ENCODE measurements around the gene SALL3.

The SALL3 gene

DNA sequence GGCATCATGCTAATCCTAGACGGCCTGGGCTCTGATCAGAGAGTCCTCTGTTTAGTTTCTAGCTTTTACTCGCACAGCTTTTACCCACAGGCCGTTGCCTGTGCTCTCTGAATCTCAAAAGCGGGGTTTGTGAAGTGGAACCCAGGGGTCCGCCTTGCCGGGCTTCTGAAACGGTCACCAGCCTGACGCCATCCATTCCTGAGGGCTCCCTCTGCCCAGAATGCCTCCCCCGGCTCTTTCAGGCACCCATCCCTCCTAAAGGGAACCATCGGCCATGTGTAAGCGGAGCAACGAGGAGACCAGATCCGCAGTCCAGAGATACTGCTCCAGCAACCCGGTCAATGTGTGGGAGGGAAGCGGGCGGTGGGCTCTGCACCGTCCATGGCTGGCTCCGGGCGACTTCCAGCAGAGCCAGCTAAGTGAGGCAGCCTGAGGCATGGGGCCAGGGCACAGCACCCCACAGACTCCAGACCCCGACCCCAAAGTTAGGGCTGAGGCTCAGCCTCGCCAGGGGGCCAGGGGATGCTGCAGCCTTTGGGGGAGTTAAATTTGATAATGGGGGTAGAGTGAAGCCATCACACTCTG is 28.8 kb downstream of the SALL3 start:
- DNase-seq, result no peak

DNA sequence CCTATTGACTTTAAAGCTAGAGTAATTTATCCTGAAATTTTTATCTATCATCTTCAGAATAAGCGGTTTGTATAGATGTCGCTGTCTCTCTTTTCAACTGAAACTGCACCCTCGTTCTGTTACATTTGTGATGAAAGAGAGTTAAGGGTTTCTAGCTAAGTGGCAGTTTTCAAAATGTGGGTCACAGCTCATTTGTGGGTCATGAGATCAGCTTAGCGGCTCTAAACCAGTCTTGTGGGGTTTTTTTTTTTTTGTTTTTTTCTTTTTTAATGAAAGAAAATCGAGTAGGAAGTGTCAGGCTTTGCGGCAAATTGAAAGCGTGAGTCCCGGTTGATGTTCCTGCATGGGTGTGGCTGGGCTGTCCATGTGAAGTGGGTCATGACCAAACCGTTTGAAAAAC is 31.2 kb downstream of the SALL3 start:
- DNase-seq, result no peak

DNA sequence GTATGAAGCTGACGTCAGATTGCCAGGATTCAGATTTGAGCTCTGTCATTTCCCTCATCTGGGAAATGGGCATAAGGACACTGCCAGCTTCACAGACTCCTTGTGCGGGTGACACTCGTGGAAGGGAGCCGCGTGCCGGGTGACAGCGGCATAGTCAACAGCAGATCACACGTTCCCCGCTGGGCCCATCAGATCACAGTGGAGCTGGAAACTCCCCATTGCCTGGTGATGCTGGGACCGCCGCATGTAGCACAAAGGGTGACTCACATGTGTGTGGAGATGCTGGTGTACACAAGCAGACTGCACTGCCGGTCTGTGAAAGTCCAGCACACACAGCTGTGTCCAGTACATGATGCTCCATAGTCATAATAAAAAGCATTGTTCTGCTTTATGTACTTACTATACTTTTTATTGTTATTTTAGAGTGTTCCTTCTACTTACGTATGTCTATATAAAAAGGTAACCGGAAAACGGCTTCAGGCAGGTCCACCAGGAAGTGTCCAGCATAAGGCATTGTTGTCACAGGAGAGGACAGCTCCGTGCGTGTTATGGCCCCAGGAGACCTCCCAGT is 31.8 kb downstream of the SALL3 start:
- DNase-seq, result peak; percentile 5

DNA sequence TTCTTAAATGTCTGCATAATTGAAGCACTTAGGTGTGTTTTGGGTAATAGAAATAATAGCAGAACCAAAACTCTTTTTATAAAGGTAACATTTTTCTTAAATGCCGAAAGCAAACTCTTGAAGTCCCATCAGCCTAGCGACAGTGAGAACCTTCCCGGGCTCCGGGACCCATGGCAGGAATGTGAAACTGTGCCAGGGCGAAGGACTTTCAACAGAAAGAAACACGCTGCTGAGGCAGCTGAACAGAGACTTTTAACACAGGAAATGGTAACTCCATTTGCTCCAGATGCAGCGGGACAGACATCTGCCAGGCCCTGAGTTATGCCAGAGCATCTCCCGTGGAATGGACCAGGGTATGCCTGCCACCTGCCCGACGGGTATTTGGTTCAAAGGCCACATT is 34.3 kb downstream of the SALL3 start:
- DNase-seq, result no peak

DNA sequence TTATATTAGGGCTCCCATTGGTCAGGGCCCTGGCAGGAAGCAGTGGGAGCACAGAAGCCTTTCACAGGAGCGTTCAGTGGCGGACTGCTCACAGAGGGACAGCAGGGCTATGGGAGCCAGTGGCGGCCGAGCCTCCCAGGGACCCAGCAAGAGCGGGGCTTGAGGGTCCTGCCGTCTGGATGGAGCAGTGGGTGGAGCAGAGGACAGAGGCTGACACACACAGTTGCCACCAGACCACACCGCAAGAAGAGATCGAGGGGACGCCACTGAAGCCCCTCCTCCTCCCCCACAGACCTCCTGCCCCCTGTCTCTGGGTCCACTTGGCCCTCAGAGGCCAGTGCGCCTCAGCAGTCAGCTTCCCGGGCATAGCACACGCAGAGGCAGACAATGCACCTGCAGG is 39.3 kb downstream of the SALL3 start:
- DNase-seq, result no peak

DNA sequence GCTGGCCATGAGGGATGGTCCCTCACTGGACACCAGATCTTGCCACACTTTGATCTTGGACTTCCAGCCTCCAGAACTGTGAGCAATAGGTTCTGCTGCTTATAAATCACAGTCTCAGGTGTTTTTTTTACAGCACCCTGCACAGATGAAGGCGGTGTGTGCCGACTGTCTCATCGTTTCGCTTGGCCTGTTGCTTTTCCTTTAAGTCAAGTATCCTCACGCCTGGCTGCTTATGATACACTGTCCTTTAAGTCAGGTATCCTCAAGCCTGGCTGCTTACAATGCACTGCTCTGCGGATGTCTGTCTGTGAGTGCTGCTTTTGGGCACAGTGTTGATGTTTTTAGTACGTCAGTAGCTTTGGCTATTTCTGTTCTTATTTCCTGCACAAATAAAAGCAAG is 40.3 kb downstream of the SALL3 start:
- no peak for DNase-seq

DNA sequence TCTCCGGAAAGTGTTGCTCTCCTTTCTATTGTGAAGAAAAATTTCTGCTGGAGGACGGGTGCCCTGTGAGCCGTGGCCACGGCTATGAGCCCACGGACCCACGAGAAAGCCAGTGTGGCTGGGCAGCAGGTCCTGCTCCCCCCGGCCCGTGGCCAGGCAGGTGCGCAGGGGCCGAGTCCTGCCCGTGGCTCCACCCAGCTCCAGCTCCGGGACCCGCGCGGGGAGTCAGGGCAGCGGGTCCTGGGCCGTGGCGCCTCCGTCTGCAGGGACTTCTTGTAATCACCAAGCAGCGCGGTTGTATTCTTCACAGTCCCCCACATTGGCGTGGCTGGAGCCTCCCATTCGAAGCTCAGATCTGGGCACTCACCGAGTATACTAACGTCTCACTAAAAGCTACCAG is 43.0 kb downstream of the SALL3 start:
- DNase-seq, result no peak

DNA sequence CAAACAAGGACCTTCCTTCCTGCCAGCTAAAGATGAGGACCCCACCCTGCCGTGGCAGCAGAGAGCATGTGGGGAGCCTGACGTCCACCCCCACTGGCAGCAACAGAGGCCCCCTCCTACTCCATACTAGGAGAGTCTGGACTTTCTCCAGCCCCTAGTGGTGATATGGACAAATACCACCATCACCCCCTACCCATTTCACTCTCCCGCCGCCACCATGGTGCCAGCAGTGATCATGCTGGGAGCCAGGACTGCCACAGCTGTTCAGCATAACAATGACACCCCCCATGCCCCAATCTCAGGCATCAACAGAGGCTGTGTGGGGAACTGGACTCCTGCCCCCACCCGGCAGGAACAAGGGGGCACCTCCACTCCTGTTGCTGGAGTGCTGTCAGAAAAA is 46.9 kb downstream of the SALL3 start:
- DNase-seq, result no peak

DNA sequence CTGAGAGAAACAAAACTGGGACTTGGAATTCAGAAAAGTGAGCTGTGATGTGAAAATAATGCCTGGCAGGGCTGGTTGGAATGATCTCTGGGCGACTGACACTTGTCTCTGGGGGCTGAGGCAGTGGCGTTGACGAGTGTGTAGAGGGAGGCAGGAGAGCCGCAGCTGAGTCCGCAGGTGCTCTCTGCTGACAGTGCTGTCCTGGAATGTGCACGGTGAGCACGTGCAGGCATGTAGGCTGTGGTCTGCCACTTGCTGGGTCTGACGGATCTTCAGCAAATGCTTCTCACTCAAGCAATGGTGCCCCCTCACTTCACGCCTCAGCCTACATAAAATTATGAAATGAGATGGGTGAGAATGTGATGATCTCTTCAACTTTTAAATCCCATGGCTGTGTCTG is 51.1 kb downstream of the SALL3 start:
- DNase-seq, result no peak

DNA sequence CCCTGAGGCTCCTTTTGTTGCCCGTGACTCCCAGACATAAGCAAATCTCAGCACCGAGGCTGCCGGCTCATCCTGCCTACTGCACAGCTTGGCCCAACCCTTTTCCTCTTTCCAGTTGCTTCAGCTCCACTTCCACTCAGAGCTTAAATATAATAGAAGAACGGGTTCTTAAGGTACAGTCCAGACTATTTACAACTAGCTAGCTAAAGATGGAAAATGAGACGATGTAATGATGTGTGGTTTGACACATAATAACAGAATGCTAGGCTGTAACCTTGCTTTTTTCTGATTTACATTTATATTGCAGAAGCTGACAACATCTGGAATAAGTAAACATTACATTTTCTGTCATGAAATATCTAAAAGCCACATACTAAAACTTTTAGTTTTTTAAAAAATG is 62.7 kb downstream of the SALL3 start:
- DNase-seq, result no peak

DNA sequence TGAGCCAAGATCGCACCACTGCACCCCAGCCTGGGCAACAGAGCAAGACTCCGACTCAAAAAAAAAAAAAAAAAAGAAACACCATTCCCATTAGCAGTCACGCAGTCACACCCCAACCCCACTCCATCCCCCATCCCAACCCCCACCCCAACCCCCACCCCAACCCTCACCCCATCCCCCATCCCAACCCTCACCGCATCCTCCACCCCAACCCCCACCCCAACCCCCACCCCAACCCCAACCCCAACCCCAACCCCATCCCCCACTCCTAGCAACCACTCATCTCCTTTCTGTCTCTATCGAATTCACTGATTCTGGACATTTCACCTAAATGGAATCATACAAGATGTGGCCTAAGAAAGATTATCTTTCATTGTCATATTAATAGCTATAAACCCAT is 63.7 kb downstream of the SALL3 start:
- no peak for DNase-seq

DNA sequence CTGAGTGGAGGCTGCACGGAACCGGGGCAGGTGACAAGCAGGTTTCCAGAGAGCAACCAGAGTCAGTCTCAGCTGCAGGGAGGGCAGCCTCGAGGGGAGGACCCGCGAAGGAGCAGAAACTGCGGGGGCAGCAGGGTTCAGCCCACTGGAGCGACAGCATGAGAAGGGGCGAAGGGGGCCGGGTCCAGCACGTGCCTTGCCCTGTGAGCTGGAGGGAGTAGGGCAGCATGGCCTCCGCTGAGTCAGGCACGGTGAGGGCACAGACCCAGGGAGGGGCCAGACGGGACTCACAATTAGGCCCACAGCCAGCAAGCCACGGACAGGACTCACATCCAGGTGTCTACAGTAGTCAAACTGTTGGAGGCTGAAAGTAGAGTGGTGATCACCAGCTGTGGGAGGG is 66.9 kb downstream of the SALL3 start:
- DNase-seq, result no peak

DNA sequence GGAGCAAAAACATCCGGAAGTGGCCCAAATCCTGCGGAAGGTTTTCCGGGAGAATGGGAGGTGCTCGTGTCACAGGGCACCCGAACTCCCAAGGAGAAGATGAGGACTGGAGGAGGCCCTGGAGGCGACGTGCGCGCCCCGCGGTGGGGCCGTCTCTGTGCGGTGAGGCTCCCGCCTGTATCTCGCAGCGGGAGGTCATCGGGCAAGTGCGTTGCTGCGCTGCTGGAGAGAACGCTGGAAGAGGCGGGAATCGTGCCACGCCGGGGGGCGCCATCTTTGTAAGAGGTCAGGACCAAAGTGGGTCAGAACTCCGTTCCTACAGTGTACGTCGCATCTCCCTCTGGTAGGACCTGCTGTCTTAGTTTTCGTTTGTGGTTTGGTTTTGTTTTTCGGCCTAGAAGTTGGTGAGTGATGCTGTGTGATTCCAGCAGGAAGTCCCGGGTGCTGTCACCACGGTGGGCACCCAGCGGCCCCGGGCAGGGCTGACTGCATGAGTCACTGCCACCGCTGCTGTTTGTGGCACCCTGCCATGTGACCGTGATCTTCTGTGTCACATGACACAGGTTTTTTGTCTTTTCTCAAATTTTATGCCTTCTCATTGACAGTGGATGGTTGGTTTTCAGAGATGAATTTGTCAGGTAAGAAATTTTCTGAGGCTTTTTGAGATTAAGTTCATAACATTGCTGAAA is 68.1 kb downstream of the SALL3 start:
- no peak for DNase-seq

DNA sequence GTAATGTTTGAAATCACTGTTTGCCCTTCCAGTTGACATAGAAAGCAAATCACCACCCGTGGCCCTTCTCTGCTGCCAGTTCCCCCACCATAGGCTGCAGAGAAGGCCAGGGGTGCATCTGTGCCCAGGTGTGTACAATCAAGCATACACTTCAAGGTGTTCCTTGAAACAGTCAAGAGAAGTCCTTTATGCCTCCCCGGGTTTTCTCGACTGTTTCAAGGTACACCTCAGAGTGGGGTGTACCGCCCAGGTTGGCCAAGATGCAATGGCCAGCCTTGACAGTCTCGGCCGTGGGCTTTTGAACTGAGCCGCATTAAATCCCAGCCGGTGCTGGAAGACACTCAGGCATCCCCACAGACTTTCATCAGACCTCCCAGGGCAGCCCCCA is 68.6 kb downstream of the SALL3 start:
- DNase-seq, result no peak

DNA sequence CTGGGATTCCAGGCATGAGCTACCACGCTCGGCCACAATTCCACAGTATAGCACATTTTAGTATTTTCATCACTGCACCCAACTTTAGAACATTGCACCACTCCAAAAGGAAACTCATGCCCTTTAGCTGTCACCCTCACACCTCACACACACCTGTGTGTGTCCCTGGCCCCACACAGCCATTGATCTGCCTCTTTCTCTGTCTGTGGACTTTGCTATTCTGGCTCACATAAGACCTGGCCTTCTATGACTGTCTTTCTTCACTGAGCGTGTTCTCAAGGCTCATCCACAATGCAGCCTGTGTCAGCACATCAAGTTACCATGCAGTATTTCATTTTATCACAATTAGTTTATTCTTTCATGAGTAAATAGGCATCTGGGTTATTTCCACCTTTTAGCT is 69.9 kb downstream of the SALL3 start:
- DNase-seq, result no peak

Data from activated naive CD4-positive, alpha-beta T cell treated with Interleukin-2 at 50 U/mL for 16 hours (primary cell).